Stimulated activated CD8-positive, alpha-beta memory T cell treated with anti-CD3 and anti-CD28 coated beads, Interleukin-7, amount 100 ng/mL, for 24 hours (primary cell): Measurements from ENCODE around the gene UBA3.
A peak's percentile ranks its signal among the peaks of the same experiment; 100 is the strongest.

Experiments used
- DNase-seq: peaks from one replicate; pipeline ENCODE4 v3.0.0-alpha.2; 2020; ENCODE audit warnings: low read depth

The UBA3 gene

GRCh38 chr3:69097407-69098086 is 17.4 kb upstream of the UBA3 start:
- DNase-seq: no peak

DNA sequence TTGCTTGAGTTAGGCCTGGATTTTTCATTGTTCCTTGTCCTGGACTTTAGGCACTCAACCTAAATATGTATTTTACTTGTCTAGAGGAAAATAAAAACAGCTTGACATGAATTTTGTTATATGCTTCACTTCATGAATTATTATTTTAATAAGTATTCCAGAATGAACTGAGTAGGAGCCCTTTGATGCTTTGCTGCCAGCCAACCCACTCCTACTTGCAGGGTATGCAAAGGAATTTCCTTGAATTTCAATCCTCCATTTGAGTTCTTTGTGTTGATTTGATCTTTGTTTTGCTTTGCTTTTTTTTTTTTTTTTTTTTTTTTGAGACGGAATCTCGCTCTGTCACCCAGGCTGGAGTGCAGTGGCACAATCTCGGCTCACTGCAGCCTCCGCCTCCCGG is 16.1 kb upstream of the UBA3 start:
- DNase-seq: no peak

- DNase-seq: no peak
Measured at GRCh38 chr3:69095636-69096035, 15.5 kb upstream of the UBA3 start.

DNA sequence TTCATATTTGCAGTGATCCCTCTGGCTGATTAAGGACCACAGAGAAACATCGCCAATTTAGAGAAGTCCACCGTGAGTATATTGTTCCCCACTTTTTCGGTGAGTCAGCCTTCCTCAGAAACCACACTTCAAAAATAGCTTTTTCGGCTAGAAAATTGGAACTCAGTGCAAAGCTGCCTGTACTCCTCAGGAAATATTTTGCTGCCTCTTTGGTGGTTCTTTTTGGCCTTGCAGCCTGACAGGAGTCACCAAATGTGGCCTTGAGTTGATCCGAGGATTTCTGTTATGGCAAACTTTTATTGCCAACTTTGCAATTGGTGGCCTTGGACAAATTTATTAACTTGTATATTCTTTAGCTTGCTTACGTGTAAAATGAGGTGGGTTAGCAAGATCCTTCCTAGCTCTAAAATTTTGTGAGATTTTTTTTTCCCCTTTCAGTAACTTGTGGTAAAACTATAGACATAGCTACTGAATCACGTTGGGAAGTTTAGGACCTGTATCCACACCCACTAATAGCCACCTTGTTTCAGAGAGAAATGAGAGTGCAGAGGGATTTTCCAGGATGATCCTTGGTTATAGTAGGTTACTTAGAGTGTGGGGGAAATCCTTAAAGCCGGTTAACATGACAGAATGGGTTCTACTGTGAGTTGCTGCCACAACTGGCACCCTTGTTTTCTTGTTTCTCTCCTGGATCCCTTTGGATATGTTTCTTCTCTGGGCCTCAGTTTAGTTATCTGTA is 14.5 kb upstream of the UBA3 start:
- no peak for DNase-seq

- no peak for DNase-seq
Measured at GRCh38 chr3:69092030-69092516, 11.9 kb upstream of the UBA3 start.

DNA sequence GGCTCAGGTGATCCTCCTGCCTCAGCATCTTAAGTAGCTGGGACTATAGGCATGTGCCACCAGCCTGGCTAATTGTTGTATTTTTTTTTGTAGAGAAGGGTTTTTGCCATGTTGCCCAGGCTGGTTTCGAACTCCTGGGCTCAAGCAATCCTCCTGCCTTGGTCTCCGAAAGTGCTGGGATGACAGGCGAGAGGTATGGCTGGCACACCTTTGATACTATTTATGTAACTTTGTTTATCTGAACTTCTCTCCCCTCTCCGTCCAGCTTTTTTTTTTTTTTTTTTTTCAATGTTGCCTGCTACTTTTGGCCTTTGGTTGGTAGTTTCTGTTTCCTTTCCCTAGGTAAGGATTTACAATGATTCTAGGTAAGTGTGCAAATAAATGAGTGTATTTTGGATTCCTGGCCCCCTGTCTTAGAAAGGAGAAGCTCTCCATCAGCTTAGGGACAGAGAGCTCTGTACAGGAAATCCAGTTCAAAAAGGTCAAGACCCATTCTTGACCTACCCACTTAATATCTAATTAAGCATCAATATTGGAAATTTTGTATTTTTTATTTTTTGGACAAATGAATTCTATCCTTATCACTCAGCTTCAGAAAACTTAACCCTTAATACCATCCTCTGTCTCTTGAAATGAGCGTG is 11.3 kb upstream of the UBA3 start:
- no peak for DNase-seq

DNA sequence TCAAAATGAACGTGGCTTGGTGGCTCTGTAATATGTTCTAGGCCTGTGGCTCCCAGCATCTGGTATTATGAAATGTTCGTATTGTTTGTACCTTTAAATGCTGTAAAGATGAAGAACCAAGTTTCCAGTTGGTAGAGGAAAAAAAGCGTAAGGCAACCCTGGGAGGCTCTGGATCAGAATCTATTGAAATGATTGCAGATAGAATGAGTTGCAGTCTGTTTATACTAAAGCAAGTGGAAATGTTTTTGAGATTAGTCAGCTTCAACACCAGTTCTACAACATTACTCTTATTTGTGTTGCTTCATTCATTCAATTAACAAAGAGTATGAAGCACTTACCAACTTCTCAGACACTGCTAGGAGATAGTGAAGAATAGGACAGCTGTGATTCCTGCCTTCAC is 9.9 kb upstream of the UBA3 start:
- DNase-seq: no peak

DNA sequence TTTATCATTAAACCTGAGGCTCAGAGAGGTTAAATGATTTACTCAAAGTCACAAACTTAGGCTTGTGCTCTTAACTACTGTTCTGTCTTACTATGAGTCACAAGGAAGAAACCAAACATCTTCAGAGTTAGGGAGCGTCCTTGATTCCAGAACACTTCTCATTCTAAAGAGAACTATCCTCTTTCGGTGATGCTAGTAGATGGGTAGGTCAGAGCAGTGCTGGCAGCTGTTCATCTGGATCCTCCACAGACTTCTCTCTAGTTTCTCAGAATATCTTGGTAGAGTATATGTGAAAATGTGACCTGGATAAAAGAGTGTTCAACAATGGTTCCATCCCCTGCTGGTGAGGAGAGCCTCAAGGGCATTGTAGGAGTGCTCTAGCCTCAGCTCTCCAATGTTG is 7.9 kb upstream of the UBA3 start:
- DNase-seq: no peak

DNA sequence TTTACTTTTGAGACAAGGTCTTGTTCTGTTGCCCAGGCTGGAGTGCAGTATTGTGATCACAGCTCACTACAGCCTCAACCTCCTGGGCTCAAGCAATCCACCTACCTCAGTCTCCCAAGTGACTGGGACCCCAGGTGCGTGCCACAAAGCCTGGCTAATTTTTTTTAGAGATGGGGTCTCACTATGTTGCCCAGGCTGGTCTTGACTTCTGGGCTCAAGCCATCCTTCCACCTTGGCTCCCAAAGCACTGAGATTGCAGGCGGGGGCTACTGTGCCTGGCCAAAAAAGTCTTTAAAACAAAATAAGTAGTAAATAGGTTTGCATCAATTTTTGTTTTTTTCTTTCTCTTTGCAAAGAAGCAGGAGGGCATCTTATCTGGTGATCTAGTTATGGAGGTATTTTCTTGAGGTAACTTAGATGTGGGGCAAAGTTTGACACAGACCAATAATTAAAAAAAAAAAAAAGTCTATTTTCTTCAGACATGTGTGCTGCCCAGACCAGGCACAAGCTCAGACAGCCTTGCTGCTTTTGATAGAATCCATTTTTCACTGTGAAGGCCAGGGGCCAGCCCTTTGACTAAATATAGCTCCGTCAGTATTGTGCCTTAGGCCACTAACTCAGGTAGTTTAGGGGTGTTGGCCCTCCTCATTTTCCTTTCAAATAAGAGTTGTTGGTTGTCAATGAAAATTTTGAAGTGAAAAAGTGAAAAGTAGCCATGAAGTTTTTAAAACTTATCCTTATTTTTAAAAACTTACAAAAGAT is 7.0 kb upstream of the UBA3 start:
- no peak for DNase-seq

- peak; percentile 64 for DNase-seq
Measured at GRCh38 chr3:69085833-69086722, 5.9 kb upstream of the UBA3 start.

DNA sequence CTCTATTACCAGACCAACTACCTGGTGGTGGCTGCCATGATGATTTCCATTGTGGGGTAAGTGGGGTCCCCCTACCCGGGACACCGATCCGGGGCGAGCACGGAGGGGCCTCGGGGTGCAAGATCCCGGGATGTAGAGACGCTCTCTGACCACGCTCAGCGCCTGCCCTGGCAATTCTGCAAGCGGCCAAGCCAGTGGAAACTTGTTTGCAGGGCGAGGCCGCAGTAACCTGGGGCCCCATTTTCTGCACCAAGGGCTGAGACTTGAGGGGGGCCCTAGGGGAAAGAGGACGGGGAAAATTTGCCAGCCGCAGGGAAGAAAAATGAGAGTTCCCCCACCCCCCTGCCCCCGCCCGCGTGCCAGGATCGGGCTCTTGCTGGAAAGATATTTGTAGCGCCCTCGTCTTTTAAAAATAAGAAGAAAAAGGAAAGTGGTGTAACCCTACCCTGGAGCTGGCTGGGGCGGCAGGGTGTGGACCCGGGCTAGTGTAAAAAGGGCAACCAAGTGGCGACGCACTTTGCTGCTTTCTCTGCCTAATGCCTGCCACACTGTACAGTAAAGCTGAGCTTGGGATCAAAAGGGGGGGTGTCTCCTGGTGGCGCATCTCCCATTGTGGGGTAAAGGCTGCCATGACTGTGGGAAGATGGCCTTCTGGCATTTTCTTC is 5.1 kb upstream of the UBA3 start:
- DNase-seq: no peak

DNA sequence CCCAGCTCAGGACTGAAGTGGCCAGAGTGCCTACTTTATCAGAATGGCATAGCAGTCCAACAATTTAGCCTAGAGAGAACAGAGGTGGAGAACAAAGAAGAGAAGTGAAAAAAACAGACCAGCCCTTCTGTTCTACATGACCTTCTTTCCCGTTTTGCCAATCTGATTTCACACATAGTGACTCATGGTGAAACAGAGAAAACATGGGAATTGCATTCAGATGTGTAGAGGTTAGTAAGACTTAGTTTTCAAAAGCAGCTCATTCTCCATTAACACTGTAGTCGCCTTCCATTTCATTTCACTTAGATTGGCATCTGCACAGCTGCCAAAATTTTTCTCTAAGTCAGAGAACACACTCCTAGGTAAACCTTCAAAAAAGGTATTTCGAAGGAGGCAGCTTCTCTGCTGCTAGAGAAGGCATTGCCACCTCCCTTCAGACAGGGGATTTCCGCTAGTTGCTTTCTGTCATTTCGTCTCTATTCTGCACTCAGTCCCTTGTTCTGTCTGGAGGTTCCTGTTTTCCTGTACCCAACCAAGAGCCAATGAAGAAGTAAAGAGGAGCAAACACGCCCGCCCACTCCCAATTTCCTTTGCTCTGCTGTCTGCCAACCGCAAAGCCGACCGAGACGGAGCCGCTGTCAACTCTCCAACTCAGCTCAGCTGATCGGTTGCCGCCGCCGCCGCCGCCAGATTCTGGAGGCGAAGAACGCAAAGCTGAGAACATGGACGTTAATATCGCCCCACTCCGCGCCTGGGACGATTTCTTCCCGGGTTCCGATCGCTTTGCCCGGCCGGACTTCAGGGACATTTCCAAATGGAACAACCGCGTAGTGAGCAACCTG is 4.4 kb upstream of the UBA3 start, which contains the start of gene ARL6IP5:
Gene ARL6IP5, plus strand, starts transcription at position 612 of the 842 bp plus-strand sequence. Its CDS starts 111 bp downstream, at position 723.
- DNase-seq: peak; percentile 77

DNA sequence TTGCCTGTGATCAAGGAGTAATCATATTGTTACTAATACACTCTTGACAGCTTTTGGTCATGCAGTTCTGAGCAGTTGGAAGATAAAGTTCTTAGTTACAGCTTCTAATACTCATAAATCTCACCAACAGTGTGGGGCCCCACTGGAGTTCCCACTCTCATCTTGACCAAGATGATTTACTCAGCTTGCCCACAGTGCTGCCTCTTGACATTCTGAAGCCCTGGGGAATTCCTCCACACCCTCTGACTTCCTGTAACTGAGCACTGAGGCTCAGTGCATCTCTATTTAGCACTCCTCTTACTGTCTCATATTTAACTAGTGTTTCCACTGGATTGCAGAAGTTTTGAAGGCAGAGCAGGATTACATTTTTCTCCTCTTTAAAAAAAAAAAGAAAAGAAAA is 2.6 kb upstream of the UBA3 start:
- peak; percentile 38 for DNase-seq

- no peak for DNase-seq
Measured at GRCh38 chr3:69082361-69082760, 2.2 kb upstream of the UBA3 start.

DNA sequence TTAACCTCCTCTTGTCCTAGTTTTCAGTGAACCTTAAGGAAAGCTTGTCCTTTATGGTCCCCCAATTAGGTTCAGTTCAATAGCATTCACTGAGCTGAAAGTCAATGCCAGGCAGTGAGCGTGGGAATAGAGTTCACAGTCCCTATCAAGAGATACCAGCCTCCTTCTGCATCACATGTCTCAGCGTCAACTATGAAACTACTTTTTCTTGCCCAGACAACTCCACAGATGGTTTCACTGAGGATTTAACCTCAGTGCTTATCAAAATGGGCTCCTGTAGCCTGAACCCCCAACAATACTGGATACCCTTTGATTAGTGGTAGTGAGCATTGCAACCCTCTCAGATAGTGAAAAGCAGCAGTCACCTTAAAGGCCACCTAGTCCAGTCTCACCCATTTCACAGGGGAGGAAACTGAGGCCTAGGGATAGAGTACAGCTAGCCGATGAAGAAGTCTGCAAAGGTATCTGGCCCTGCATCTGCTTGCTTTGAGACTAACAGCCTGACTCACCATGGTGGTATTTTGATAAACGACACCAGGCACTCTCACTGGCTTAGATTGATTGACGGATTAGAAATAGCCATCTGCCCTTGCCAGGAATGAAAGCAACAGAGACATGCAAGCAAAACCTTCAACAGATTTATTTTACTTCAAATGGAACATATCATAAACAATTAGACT is 1.6 kb upstream of the UBA3 start:
- DNase-seq: no peak

GRCh38 chr3:69079269-69080159 is 651 bp downstream of the UBA3 start:
- no peak for DNase-seq

DNA sequence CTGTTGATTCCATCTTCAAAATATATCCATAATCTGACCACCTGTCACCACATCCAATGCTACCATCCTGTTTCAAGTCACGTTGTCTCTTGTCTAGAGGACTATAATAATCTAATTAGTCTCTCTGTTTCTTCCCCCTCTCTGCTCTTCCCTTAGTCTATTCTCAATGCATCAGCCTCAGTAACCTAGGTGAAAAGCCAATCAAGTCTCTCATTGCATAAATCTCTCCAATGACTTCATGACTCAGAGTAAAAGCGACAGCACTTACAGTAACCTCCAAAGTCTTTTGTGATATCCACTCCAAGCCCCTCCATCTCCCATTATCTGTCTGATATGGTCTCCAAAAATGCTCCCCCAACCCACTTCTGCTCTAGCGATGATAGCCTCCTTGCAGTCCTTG is 7.2 kb downstream of the UBA3 start:
- no peak for DNase-seq

- DNase-seq: no peak
Measured at GRCh38 chr3:69066121-69066520, 14.0 kb downstream of the UBA3 start.
